GM21576 (cell line): ENCODE data around the gene VAV3.
"Not testable (repeated sequence)": the region's sequence is repeated elsewhere in the genome, so short reads cannot be mapped to it uniquely, and the experiment has no call there.

Experiments
- ATAC-seq: cut with Tn5 transposase; IDR thresholded peaks from one replicate; pipeline ENCODE4 v1.9.1; 2021; ENCODE audit warnings: mild to moderate bottlenecking, moderate library complexity; ENCODE audit not compliant: unreplicated experiment

VAV3 gene

DNA sequence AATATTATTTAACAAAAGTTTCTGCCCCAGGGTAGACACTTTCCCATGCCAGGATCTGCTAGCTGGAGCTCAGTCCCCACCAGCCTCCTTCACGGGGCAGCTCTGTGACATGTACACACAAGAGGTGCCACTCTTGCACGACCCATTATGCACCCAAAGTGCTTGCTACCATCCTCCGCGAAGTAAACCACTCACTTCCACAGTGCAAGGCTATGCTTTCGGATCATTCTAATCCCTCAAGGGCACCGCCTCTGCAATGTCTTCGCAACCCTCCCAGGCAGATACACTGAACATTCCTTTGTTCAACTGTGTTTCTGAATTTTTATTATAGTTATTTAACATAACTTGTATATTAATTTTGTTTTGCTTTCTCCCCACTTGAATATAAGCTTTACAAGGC is 303.8 kb downstream of the VAV3 start:
- ATAC-seq: no peak

DNA sequence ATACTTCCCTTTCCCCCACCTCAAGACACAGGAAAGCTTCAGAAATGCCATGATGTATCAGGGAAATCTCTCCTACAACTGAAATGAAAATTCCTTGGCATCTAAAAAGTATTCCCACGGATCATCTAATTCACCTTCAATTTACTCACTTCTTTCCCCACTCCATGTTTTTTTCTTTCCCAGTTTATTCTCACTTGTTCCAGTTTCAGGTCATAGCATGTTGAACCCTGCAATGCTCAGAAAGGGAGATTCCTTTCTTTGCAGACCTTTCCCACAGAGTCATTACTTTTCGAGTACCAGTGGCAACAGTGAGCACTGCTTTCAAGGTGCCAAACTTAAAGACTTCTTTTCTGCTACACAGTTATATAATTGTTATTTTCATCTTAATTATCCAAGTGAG is 305.0 kb downstream of the VAV3 start:
- no peak for ATAC-seq

DNA sequence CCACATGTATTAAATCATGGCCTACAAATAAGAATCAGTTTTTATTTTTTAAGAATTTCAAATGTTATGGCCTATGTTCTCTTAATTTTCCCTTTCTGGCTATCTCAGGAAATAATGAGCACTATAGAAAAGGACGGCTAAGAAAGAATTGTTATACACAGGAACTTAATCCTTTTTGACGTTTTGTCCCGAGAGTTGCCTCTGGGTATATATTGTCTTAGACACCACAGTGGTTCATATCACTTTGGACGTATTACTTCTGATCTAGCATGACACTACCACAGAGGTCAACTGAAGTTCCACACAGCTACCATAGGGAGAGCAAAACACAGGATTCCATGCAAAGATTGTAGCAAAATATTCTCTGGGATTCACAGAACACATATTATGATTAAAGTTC is 307.6 kb downstream of the VAV3 start:
- no peak for ATAC-seq

- no peak for ATAC-seq
Measured at GRCh38 chr1:107653765-107654164, 311.2 kb downstream of the VAV3 start.

DNA sequence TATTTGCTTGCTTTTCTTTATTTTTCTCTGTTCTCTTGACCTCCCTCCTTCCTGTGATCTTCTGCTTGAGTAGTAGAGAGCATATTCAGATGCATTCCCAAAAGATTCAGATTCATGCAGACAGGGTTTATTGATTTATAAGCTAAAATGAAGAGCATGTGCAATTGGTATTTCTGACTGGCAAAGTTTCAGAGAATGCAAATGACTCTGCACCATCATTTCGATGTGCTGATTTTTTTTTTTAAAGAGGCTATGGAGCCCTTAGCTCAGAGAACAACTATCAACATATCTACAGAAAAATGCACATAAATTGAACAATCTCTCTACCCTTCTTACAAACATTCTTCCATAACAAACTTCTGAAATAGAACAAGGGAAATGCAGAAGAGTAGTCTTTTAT is 312.0 kb downstream of the VAV3 start:
- ATAC-seq: no peak

GRCh38 chr1:107650825-107651224 is 314.2 kb downstream of the VAV3 start:
- not testable (repeated sequence) for ATAC-seq

DNA sequence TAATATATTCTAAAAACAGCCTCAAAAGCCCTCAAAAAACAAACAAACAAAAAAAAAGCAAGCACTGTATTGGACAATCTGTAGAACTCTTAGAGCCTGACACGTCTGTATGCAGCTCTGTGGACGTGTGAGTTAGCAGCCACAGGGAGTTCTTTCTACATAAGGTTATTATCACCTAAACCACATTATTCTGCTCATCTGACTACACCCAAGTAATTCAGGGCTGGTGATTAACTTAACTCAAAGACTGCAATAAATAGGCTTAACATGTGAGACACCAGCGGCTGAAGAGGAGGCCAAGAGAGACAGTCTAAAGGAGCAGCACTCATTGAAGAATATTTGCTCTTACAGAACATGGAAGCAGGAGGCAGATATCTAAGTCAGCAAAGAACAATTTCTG is 316.0 kb downstream of the VAV3 start:
- no peak for ATAC-seq

- ATAC-seq: no peak
Measured at GRCh38 chr1:107648071-107648470, 316.9 kb downstream of the VAV3 start.

DNA sequence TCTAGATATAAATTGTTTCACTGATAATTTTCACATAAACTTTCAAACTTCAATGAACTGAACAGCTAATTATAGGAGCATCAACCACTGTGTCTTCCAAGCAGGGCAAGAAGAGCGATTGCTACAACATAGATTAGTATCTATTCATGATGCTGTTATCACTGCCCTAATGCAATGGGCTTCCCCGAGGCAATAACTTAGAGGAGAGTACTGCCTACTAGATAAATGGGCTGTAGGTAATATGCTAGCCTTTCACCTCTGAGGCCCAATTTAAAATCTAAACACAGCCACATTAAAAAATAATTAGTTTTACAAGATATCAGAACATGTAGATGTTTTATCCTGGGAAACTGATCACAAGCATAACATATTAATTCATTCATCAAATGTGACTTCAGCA is 318.0 kb downstream of the VAV3 start:
- no peak for ATAC-seq

- no peak for ATAC-seq
Measured at GRCh38 chr1:107643766-107644165, 321.2 kb downstream of the VAV3 start.

- no peak for ATAC-seq
Measured at GRCh38 chr1:107640207-107640606, 324.8 kb downstream of the VAV3 start.

DNA sequence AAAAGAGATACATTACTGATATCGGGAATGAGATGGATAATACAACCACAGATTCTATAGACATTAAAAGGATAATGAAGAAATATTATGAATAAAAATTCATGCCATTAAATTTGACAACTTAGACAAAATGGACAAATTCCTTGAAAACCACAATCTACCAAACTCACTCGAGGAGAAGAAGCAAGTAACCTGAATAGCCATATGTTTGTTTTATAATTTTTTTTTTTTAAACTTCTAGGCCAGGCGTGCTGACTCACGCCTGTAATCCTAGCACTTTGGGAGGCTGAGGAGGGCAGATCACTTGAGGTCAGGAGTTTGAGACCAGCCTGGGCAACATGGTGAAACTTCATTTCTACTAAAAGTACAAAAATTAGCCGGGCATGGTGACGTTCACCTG is 327.9 kb downstream of the VAV3 start:
- no peak for ATAC-seq

GRCh38 chr1:107633596-107633995 is 331.4 kb downstream of the VAV3 start:
- ATAC-seq: no peak

GRCh38 chr1:107626073-107626796 is 338.7 kb downstream of the VAV3 start:
- ATAC-seq: no peak

- ATAC-seq: no peak
Measured at GRCh38 chr1:107625405-107626029, 339.5 kb downstream of the VAV3 start.

DNA sequence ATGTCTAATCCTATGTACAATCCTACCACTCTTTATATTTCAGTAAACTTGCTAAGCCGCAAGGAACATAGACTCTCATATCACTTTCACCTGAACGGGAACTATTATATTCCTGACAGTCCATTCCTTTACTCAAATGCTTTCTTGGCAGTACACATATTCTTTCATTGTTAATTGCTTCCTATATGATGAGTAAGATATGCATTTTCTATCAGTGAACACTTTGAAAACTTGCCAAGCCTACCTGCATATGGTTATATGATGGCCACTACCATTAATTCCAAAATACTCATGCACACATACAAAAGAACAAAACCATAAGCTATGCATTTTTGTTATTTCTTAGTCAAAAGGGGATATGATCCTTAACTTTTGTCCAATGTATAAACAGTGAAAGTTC is 341.5 kb downstream of the VAV3 start:
- ATAC-seq: no peak

DNA sequence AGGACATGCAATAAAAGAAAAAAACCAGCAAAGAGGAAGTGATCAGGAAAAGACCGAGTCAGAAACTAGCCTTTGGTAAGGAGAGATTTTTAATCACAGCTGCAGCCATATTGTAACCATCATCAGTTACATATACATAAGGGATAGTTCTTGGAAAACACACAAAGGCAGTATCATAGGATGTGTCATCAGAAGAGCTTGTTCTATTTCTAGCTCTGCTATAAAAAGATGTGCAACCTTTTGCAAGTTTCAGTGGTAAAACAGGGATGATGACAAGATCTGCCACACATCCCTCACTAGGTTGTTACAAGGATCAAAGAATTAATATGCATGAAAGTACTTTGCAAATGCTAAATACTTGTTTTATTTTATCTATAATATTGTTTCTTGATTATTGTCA is 342.0 kb downstream of the VAV3 start:
- no peak for ATAC-seq

DNA sequence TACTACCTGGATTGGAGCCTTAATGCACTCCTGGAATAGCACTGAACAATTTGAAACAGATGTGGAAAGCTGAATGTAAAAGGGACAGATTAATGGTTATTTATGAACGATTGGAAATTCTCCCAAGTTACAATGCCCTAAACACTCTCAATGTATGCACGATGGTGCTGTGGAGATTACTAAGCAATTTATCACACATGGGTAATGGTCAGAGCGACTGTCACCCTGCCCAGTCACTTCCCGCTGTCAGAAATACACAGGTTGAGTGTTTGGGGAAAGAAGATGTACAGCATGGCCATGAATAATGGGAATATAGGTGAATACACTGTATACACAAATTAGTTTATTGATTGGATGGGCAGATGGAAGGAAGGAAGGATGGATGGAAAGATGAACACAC is 342.4 kb downstream of the VAV3 start:
- no peak for ATAC-seq

- ATAC-seq: no peak
Measured at GRCh38 chr1:107620753-107621152, 344.2 kb downstream of the VAV3 start.

DNA sequence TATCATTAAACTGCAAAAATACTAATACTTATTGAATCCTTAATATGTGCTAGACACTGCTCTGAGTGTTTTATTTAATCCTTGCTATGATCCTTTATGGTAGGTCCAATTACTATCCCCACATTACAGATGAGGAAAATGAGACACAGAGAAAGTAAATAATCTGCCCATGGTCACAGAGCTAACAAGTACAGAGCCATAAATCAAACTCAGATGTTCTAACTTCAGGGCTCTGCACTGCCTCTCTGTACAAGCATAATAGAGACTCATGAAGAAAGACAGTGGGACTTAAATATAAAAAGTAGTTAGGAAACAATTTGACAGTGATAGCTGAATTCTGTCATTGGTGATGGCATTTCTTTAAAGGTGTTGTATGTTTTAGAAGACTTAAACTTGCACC is 346.4 kb downstream of the VAV3 start:
- ATAC-seq: no peak

GRCh38 chr1:107617921-107618320 is 347.1 kb downstream of the VAV3 start:
- no peak for ATAC-seq

GRCh38 chr1:107617456-107617855 is 347.5 kb downstream of the VAV3 start:
- ATAC-seq: no peak

DNA sequence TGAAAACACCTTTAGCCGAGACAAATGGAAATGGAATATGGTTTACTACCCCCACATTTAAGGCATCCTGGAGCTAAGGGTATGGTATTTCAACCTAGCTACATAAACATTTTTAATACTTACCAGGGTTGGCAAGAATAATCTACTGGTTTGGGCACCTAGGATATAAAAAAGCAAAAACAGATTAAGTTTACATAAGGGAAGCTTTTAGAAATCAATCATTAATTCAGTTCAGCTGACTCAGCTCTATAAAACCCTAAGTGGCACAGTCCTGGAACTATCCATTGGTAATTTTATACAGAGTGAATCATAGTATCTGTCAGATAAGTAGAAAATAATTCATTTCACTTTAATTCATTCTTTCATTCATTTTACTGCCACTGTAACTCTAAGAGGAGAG is 355.2 kb downstream of the VAV3 start:
- ATAC-seq: no peak
